Loucy (cell line): ENCODE measurements around the gene SUSD6.

Experiments used
- CTCF ChIP-seq: fragments of 200-600 bp; sonication (generic); conservative IDR thresholded peaks from 2 replicates; pipeline ENCODE4 v1.5.1; 2014; ENCODE audit warnings: mild to moderate bottlenecking, antibody characterized with exemption, low read length
- EZH2phosphoT487 ChIP-seq: fragments of 200-600 bp; IDR thresholded peaks from 2 replicates; pipeline ENCODE4 v1.6.1; 2018; ENCODE audit warnings: antibody characterized with exemption, mild to moderate bottlenecking, moderate library complexity, borderline replicate concordance

GRCh38 chr14:69611172-69612013, at the start of gene SUSD6:
- TF ChIP-seq CTCF (no peak), EZH2phosphoT487 (no peak)
